ENCODE data around the gene DTWD2.

The DTWD2 gene

DNA sequence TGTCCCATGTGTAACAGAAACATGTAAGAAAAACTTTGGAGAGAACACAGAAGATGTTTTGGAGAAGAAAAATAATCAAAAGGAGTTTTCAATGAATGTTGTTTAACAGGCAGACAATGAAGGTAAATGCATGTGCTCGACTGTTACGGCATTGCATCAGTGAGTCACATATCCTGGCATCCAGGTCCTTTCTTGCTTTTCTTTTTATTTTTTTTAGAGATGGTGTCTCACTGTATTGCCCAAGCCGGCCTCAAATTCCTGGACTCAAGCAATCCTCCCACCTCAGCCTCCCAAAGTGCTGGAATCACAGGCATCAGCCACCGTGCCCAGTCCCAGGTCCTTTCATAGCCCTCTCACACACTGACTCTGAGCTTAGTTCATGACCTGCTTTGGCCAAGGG lies 181.8 kb downstream of the DTWD2 start:
- TF ChIP-seq, protein P1, sequence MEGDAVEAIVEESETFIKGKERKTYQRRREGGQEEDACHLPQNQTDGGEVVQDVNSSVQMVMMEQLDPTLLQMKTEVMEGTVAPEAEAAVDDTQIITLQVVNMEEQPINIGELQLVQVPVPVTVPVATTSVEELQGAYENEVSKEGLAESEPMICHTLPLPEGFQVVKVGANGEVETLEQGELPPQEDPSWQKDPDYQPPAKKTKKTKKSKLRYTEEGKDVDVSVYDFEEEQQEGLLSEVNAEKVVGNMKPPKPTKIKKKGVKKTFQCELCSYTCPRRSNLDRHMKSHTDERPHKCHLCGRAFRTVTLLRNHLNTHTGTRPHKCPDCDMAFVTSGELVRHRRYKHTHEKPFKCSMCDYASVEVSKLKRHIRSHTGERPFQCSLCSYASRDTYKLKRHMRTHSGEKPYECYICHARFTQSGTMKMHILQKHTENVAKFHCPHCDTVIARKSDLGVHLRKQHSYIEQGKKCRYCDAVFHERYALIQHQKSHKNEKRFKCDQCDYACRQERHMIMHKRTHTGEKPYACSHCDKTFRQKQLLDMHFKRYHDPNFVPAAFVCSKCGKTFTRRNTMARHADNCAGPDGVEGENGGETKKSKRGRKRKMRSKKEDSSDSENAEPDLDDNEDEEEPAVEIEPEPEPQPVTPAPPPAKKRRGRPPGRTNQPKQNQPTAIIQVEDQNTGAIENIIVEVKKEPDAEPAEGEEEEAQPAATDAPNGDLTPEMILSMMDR (IDR thresholded peaks at IDR 0.05; ENCODE audit: extremely low read depth, missing control alignments), result no peak
- no peak for DNase-seq (ENCODE audit: low spot score)

DNA sequence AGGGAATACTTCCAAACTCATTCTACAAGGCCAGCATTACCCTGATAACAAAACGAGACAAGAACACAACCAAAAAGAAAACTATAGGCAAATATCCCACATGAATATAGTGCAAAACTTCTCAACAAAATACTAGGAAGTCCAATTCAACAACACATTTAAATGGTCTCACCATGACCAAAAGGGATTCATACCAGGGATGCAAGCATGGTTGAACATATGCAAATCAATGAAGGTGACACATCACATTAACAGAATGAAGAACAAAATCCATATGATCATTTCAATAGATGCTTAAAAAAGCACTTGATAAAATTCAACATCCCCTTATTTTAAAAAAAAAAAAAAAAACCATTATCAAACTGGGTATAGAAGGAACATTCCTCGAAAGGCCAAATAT lies 186.0 kb downstream of the DTWD2 start:
- TF ChIP-seq, protein P1 (IDR thresholded peaks at IDR 0.05; ENCODE audit: extremely low read depth, missing control alignments), result no peak
- no peak for DNase-seq (ENCODE audit: low spot score)

DNA sequence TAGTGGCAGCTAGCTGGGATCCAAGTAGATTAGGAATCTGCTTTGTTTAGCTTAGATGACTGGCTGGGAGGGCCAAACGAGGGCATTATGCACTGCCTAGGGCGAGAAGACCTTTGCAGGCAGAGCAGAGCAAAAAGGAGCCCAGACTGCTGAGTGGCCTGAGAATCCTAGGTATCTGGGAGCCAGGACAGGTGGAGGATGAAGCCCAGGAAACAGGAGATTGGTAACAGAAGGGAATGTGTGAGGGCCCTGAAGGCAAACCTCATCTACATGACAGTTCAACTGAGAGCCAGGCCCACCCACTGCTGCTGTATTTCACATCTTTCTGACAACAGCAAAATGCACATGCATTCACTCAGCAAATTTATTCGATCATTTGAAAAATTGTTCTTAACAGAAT lies 192.3 kb downstream of the DTWD2 start:
- no peak for DNase-seq (ENCODE audit: low spot score)
- TF ChIP-seq, protein P1 (IDR thresholded peaks at IDR 0.05; ENCODE audit: extremely low read depth, missing control alignments), result no peak

DNA sequence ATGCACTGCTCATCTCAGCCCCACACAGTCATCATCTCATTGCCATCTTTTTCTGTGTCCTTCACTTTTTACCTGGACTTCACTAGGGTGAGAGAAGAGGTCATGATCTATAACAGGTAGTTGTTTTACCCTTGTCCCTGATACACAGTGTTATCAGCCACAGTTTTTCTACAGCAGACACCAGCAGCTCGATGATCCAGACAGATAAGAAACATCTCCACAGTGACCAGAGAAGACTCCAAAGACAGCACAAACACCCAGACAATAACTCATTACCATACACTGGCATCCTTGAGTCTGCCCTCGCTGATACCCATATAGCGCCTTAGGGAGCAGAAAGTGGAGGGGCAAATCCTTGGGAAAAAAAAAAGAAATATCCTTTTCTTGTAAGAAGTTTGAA lies 194.1 kb downstream of the DTWD2 start:
- DNase-seq (ENCODE audit: low spot score), result no peak
- TF ChIP-seq, protein P1 (IDR thresholded peaks at IDR 0.05; ENCODE audit: extremely low read depth, missing control alignments), result no peak

DNA sequence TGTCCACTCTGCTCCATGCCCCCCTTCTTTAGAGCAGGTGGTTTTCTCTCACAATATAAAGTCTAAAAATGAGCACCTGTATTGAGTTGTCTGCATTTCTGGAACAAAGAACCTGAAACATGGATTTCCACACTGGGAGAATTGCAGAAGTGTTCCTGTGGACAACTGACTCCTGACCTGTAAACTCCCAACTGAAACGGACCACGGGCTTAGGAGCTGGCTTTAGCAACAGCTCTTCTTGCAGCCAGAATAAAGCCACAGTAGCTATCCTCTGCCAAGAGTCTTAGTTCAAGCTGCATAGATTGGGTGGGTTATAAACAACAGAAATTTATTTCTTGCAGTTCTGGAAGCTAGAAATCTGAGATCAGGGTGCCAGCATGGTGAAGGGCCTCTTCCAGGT lies 194.7 kb downstream of the DTWD2 start:
- no peak for DNase-seq (ENCODE audit: low spot score)
- TF ChIP-seq, protein P1 (IDR thresholded peaks at IDR 0.05; ENCODE audit: extremely low read depth, missing control alignments), result no peak

DNA sequence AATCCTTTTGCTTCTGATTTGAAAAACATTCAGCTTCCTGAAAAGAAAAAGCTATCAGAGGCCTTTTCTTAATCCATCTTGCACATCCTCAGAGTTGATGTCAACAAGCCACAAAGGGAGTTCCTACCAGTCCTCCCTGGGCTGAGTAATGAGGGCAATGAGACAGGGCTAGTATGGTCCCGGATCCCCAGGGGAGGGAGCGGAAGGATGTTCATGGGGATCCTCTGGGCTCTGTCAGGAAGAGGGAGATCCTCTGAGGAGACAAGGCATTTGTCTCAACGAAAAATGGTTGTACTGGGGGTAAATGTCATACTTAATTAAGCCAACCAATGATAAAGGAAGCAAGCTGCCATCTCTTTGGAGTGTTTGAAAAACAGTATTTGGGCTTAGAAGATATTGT lies 195.3 kb downstream of the DTWD2 start:
- TF ChIP-seq, protein P1 (IDR thresholded peaks at IDR 0.05; ENCODE audit: extremely low read depth, missing control alignments), result no peak
- no peak for DNase-seq (ENCODE audit: low spot score)

DNA sequence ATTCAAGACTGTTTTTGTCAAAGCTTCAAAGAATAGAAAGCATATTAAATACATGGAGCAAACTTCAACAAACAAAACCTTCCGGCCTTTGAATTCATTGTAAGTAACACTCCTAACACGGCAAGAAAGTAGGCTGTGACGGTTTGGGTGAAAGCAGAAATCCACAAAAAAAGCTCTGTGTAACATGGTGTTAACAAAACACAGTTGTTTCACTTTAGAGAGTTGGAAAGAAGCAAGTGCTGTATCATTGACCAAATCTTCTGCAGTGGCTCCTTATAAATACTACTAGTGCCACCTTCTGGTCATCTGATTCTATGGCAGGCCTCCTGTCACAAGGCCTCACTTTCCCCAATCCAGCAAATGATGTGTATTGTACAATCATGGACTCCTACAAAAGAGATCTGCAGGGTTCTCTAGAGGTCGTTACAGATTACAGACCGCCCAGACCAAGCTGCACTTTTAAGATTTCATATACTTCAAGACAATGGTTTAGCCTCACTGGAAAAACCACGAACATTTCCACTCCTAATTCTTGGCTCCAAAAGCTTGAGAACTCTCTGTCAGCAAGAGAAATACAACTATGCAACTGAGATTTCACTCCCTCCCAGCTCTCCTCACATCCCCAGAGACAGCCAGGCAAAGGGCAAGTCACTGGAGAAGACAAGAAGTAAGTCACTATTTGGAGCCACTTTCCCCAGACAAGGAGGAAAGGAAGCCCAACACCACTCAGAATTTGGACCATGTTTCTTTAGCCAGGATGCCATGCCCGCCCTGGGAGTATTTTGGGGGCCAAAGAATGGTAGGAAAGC lies 196.2 kb downstream of the DTWD2 start:
- DNase-seq (ENCODE audit: low spot score), result peak; percentile 49
- TF ChIP-seq, protein P1 (IDR thresholded peaks at IDR 0.05; ENCODE audit: extremely low read depth, missing control alignments), result peak; percentile 66

Data from GM20000 (cell line).